ENCODE results near the gene TAB2.

TAB2 gene

GRCh38 chr6:149425754-149426153 lies 108.2 kb downstream of the TAB2 start:
- H4K20me1 ChIP-seq (ENCODE audit: control insufficient read depth, insufficient read depth, low read depth, low read length) = no peaks in the 10 kb centered on the region
- H3K79me2 ChIP-seq (ENCODE audit: control insufficient read depth, low read length) = no peaks in the 10 kb centered on the region
- no peak overlapping the region for H3K27ac ChIP-seq (ENCODE audit: low read depth, low read length)
- no peak overlapping the region for H3K4me3 ChIP-seq (ENCODE audit: low read length)
- H3K27me3 ChIP-seq (ENCODE audit: control insufficient read depth, low read length) = no peaks in the 10 kb centered on the region
- no peak overlapping the region for H3K4me2 ChIP-seq (ENCODE audit: low read length)
- no peaks in the 10 kb centered on the region for H3K36me3 ChIP-seq (ENCODE audit: control insufficient read depth, low read length)
- H3F3A ChIP-seq (ENCODE audit: control insufficient read depth, insufficient read depth) = no peaks in the 10 kb centered on the region
- TF ChIP-seq EZH2phosphoT487 (IDR thresholded peaks at IDR 0.05; ENCODE audit: borderline replicate concordance, low read length) (no peak), CTCF (IDR thresholded peaks at IDR 0.05; ENCODE audit: low read depth, low read length, poor library complexity, severe bottlenecking) (no peak)
- H3K9me3 ChIP-seq (ENCODE audit: control insufficient read depth, insufficient read depth, low read length) = no peaks in the 10 kb centered on the region
- H3K9me2 ChIP-seq (replicated peaks; ENCODE audit: control insufficient read depth, low read length) = no peaks in the 10 kb centered on the region
- no peaks in the 10 kb centered on the region for H3K4me1 ChIP-seq (ENCODE audit: control insufficient read depth, low read length)

DNA sequence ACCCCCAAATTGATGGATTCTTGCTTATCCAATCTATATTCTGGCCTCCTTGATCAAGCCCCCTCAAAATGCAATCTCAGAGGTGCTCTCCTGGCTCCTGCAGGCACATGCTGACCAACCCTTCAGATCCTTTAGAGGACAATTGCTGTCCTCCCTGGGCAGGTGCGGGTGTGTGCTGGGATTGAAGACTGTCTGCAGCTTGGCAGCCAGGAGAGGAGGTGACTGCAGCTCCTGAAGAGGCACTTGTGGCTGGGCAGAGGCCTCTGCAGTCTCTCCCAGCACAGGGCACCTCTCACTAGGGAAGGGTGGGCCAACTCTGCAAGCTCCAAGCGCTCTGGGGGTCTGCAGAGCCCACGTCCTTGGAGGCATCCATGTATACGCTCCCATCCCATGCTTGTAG lies 111.1 kb downstream of the TAB2 start:
- Histone ChIP-seq H3K4me3 (ENCODE audit: low read length) (no peak overlapping the region), H4K20me1 (ENCODE audit: control insufficient read depth, insufficient read depth, low read depth, low read length) (no peaks in the 10 kb centered on the region), H3K36me3 (ENCODE audit: control insufficient read depth, low read length) (no peaks in the 10 kb centered on the region), H3K4me1 (ENCODE audit: control insufficient read depth, low read length) (peaks cover 4% of the 10 kb centered on the region; the same call in 1 of the 2 replicates), H3K27ac (ENCODE audit: low read depth, low read length) (no peak overlapping the region), H3K9me2 (replicated peaks; ENCODE audit: control insufficient read depth, low read length) (no peaks in the 10 kb centered on the region), H3K9me3 (ENCODE audit: control insufficient read depth, insufficient read depth, low read length) (no peaks in the 10 kb centered on the region), H3F3A (ENCODE audit: control insufficient read depth, insufficient read depth) (no peaks in the 10 kb centered on the region), H3K27me3 (ENCODE audit: control insufficient read depth, low read length) (no peaks in the 10 kb centered on the region), H3K79me2 (ENCODE audit: control insufficient read depth, low read length) (no peaks in the 10 kb centered on the region), H3K4me2 (ENCODE audit: low read length) (no peak overlapping the region)
- no peak for TF ChIP-seq EZH2phosphoT487 (IDR thresholded peaks at IDR 0.05; ENCODE audit: borderline replicate concordance, low read length)
- no peak for TF ChIP-seq CTCF (IDR thresholded peaks at IDR 0.05; ENCODE audit: low read depth, low read length, poor library complexity, severe bottlenecking)

- Histone ChIP-seq H3K9me3 (ENCODE audit: control insufficient read depth, insufficient read depth, low read length) (no peaks in the 10 kb centered on the region), H3K4me3 (ENCODE audit: low read length) (no peak overlapping the region)
Observed at GRCh38 chr6:149429427-149430360, 112.2 kb downstream of the TAB2 start.

More at GRCh38 chr6:149429427-149430360, 112.2 kb downstream of the TAB2 start:
- Histone ChIP-seq H3K4me1 (ENCODE audit: control insufficient read depth, low read length) (peaks cover 4% of the 10 kb centered on the region; the same call in 1 of the 2 replicates), H3K4me2 (ENCODE audit: low read length) (no peak overlapping the region), H3K27me3 (ENCODE audit: control insufficient read depth, low read length) (no peaks in the 10 kb centered on the region), H3K9me2 (replicated peaks; ENCODE audit: control insufficient read depth, low read length) (no peaks in the 10 kb centered on the region), H3K27ac (ENCODE audit: low read depth, low read length) (no peak overlapping the region), H3K36me3 (ENCODE audit: control insufficient read depth, low read length) (no peaks in the 10 kb centered on the region), H3K79me2 (ENCODE audit: control insufficient read depth, low read length) (no peaks in the 10 kb centered on the region), H3F3A (ENCODE audit: control insufficient read depth, insufficient read depth) (no peaks in the 10 kb centered on the region), H4K20me1 (ENCODE audit: control insufficient read depth, insufficient read depth, low read depth, low read length) (no peaks in the 10 kb centered on the region)
- TF ChIP-seq EZH2phosphoT487 (IDR thresholded peaks at IDR 0.05; ENCODE audit: borderline replicate concordance, low read length) = no peak
- TF ChIP-seq CTCF (IDR thresholded peaks at IDR 0.05; ENCODE audit: low read depth, low read length, poor library complexity, severe bottlenecking) = no peak

Measured in DOHH2 (cell line).